HPDE6-E6E7 (cell line): Measurements from ENCODE around the gene PTPN3.

Experiments
- DNase-seq: peaks from one replicate; pipeline ENCODE4 v3.0.0; 2011; ENCODE audit warnings: missing footprints; ENCODE audit errors: extremely low spot score

PTPN3 gene

GRCh38 chr9:109453210-109453842 lies 44.8 kb downstream of the PTPN3 start:
- DNase-seq: peak; percentile 84

DNA sequence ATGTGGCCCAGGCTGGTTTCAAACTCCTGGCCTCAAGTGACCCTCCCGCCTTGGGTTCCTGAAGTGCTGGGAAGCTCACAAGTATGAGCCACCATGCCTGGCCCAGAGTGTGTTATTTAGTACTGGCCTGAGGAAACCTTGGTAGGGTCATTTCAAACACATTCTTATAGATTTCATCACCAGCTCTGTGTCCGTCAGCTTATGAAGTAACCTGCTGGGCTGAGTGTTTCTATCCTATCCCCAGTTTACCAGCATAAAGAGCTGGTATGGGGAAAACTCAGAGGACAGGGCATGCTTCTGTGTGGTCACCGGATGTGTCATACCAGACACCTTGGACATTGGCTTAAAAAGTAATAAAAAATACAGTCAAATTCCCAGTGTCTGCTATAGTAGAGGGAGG lies 45.3 kb downstream of the PTPN3 start:
- peak; percentile 62 for DNase-seq

- no peak for DNase-seq
Measured at GRCh38 chr9:109451311-109452025, 46.6 kb downstream of the PTPN3 start.

DNA sequence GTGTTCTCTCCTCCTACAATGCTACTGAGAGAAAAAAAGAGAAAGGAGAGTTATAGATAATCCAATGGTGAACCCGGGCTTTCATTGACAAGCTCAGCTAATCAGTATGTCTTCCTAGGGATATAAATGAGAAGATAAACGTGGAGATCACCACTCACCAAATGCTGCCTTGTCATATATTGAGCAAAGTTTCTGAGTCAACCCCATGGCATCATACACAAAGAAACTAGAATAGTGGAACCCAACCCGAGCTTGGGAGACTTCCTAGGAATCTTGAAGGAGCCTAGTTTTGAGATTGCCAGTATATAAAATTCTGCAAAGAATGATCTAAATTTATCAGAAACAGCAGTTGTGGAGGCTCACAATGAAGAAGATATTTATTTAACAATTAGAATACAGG lies 47.8 kb downstream of the PTPN3 start:
- no peak for DNase-seq

DNA sequence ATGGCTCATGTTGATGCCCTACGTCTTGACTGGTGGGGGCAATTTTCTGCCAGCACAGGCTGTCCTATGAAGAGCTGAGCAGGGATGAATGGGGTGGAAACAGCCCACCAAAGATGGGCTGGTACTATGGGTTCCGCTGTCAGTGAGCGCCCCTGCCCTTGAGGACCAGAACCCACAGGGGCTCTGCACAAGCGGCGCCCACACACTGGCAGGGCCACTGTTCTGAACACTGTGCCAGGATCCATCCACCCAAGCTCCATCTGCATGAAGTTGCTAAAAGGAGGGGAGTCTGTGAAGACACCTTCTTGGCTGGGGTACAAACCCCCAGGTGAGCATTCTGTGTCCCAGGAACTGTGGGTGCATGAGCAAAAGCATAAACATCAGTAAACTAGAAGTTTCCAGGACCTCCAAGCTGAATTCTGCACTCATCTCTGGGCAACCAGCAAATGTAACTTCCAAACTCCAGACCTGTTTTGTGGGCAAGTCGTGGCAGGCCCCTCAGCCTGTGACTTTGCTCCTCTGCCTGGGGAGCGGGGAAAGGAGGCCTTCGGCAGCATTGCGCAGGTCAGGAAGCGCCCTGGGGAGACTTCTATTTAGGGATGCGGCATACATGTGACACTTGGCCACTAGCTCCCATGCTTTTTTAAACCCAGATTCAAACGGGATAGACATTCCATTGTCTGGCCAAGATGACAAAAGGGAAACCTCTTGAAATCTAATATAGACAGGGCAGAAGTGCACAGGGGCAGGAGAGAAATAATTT lies 48.9 kb downstream of the PTPN3 start:
- peak; percentile 64 for DNase-seq

GRCh38 chr9:109448223-109448622 lies 49.9 kb downstream of the PTPN3 start:
- DNase-seq: no peak

- no peak for DNase-seq
Measured at GRCh38 chr9:109447329-109448076, 50.6 kb downstream of the PTPN3 start.

DNA sequence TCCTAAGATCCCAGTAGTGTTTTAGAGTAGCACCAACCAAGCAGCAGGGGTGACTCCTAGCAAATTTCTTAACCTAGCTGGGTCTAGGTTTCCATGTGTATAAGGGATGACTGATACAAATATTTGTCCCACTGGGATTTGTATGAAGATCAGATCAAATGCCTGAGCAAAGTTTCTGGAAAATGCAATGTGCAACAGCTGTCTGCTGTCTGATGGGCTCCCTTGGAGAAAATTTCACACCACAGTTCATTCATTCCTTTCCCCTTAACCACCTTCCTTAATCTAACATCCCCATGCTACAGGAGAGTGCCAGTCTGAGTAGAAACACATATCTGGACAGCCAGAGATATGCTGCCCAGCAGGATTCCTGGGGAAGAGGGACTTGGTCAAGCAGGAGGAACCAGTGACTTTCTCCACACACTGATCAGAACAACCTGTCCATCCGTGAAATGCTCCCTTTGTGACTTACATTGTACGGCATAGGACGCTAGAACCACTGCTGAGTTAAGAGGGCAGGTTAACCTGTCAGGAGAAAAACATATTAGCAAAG lies 53.3 kb downstream of the PTPN3 start:
- no peak for DNase-seq

DNA sequence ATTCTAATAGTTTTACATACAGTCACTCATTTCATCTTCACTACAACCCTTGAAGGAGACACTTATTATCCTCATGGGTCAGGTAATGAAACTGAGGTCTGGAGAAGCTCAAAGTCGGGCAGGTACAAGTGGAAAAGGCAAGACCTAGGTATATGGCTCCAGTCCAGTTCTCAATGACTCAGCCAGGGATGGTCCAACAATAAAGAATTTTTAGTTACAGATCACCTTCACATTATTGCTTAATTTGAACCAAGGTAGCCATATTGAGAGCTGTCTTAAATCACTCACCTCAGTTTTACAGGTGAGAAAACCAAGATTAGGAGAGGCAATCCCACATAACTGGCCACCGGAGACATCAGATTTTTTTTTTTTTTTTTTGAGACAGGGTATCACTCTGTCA lies 55.4 kb downstream of the PTPN3 start:
- DNase-seq: peak; percentile 37

- no peak for DNase-seq
Measured at GRCh38 chr9:109441296-109441695, 56.8 kb downstream of the PTPN3 start.

GRCh38 chr9:109440797-109441287 lies 57.3 kb downstream of the PTPN3 start:
- DNase-seq: peak; percentile 86

GRCh38 chr9:109440117-109440515 lies 58.0 kb downstream of the PTPN3 start:
- no peak for DNase-seq

DNA sequence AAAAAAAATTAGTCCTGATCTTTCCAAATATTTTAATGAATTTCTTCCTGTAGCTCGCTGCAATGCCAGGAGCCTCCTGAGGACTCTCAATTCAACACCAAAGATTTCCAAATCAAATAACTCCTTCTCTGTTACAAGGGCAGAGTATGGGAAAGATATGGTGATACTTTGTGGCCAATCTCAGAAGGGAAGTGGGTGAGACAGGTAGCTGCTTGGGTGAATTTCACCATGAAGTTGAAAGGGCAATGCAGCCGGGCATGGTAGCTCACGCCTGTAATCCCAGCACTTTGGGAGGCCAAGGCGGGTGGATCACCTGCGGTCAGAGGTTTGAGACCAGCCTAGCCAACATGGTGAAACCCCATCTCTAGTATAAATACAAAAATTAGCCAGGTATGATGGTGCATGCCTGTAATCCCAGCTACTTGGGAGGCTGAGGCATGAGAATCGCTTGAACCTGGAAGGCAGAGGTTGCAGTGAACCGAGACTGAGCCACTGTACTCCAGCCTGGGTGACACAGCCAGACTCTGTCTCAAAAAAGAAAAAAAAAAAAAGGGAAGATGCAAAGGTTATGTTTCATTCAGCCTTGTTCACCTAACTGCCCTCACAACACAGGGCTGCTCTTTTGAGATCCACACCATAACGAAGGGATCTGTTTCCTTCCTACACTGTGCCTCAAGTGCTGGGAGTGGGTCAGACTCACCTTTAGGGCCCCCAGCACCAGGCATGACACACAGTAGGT lies 58.6 kb downstream of the PTPN3 start:
- DNase-seq: no peak

DNA sequence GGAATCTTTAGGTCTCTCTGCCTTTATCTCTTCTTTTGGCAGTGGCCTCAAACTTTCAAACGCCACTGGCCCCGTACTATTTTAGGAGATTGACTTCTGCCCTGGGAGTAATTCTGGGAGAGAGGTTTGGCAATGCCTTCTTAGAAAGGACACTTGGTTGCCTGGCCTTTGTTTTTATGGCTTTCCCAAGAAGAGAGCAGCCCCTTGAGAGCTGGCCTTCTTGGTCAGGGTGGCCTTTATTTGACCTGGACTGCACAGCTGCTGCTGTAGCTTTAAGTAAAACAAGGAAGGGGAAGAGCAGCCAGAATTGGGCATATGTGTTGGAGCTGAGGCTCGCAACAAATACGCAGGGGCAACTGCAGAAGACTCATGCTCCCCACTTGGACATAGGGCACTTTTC lies 60.8 kb downstream of the PTPN3 start:
- no peak for DNase-seq

- DNase-seq: no peak
Measured at GRCh38 chr9:109436071-109436470, 62.0 kb downstream of the PTPN3 start.

- DNase-seq: no peak
Measured at GRCh38 chr9:109433476-109433875, 64.6 kb downstream of the PTPN3 start.

DNA sequence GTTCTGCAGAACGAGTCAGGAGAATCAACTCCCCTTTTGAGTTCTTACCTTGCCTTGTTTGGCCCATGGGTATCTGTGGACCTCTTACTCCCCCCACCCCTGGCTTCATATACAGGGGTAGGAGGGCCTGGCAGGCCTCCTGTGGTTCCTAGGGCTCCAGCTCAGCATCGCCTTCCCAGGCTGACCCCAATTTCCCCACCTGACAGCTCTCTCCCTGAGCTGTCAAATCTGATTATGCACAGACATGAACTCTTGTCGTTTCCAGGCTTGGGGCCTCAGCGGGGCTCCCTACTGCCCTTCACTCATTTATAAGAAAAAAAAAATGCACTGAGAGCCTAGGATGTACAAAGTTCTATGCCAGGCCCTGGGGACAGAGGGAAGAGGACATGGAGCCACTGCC lies 67.9 kb downstream of the PTPN3 start:
- no peak for DNase-seq

GRCh38 chr9:109428854-109429253 lies 69.3 kb downstream of the PTPN3 start:
- DNase-seq: no peak

GRCh38 chr9:109427886-109428285 lies 70.2 kb downstream of the PTPN3 start:
- no peak for DNase-seq

DNA sequence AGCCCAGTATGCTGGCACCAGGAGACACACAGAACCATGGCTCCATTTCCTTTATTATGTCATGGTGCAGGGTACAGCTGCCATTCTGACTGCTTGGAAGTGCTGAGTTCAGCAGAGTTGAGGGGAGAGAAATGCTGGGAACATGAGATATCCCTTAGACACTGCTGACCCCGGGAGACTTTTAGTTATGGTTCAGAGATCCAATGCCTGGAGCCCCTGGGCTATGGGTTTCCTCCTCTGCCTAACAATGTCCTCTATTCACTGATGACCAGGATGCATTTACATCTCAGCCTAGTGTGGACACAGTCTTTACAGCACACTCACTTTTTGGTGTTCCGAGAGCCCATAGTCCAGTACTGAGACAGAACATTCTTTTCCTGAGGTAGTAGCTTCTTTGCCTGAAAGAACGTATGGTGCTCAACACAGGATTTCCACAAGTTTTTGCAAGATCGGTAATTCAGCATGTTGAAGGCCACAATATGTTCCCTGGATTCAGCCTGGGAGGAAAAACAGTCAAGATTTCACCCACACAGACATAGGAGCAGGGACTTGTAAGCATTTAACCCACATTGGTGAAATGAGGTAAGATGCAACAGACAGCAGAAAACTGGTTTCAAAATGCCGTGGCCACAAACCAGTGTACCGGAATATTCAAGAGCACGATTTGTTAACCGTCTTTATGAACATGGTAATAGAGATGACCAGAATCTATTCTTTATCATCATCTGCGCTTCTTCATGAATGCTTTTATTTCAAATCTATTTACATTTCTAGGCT lies 71.3 kb downstream of the PTPN3 start:
- no peak for DNase-seq
